GM12891 (cell line): ENCODE data around the gene RAB3B.

Source experiments
- POLR2A ChIP-seq: IDR thresholded peaks from 2 replicates; pipeline ENCODE4 v1.6.1; 2011; ENCODE audit warnings: low read depth, low read length, control low read depth
- POLR2AphosphoS5 ChIP-seq: IDR thresholded peaks from 2 replicates; pipeline ENCODE4 v1.6.1; 2011; ENCODE audit warnings: low read depth, low read length, control low read depth
- POU2F2 ChIP-seq: IDR thresholded peaks from 2 replicates; pipeline ENCODE4 v1.6.1; 2011; ENCODE audit warnings: low read depth, mild to moderate bottlenecking, control low read depth, low read length, moderate library complexity
- SPI1 ChIP-seq: IDR thresholded peaks from 2 replicates; pipeline ENCODE4 v1.6.1; 2011; ENCODE audit warnings: low read depth, low read length, control low read depth
- TAF1 ChIP-seq: IDR thresholded peaks from 2 replicates; pipeline ENCODE4 v1.6.1; 2011; ENCODE audit warnings: low read depth, low read length, control low read depth

DNA sequence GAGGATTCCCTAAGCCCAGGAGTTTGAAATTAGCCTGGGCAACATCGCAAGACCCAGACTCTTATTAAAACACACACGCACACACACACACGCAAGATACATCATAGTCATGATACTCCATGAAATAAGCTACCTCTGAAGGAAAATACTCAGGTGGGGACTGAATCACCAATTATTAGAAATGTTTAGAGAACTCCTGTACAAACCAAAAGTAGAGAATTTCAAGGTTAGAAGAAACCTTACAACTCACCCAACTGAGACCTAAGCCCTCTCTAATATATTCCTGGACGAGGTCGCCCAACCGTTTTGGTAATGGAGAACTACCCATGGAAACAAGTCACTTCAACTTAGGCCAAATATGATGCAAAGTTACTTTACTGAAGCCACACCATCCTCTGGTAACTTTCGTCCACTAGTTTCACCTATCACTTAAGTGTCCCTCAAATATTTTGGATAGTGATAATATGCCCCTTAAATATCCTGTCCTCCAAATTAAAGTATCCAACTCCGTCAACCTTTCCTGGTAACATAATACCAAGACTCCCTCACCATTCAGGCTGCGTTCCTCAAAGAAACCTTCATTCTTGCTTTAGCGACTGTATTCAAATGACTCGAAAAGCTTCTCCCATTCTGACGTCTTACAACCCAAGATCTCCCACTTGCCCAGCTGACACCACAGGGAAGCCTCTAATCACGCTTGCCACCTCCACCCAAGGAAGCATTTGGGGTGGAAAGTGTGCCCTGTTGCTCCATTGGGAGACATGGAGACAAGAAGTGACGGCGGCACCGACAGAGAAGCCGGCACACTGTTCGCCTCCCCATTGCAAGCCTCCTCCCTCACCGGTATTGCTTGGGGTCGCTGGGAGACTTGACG is 112.8 kb downstream of the RAB3B start:
- TF ChIP-seq POLR2A (no peak; the same call in 1 of the 2 replicates), POLR2AphosphoS5 (no peak), TAF1 (no peak), SPI1 (no peak), POU2F2 (no peak)
